Activated T-cell treated with anti-CD3 and anti-CD28 coated beads, Interleukin-2, amount 50 U/mL, for 1 hour (primary cell): ENCODE measurements around the gene CPEB3.
"Not testable (repeated sequence)": the region's sequence is repeated elsewhere in the genome, so short reads cannot be mapped to it uniquely, and the experiment has no call there.

ENCODE experiments used
- DNase-seq: peaks from one replicate; pipeline ENCODE4 v3.0.0-alpha.2; 2020

Gene CPEB3

GRCh38 chr10:92290837-92291615, at the start of gene CPEB3, which contains the start of gene MARCHF5:
CPEB3 (minus strand) TSS chr10:92291078; CDS start chr10:92240350, 50,728 bp downstream.
MARCHF5 (plus strand) TSS chr10:92291167; CDS start chr10:92291495, 328 bp downstream.
- DNase-seq = peak; percentile 89

- DNase-seq = not testable (repeated sequence)
Measured at GRCh38 chr10:92329927-92330326, 39.0 kb upstream of the CPEB3 start.

- DNase-seq = no peak
Measured at GRCh38 chr10:92328993-92329392, 38.1 kb upstream of the CPEB3 start.

- DNase-seq = no peak
Measured at GRCh38 chr10:92327445-92328433, 36.9 kb upstream of the CPEB3 start.

- no peak for DNase-seq
Measured at GRCh38 chr10:92323079-92323478, 32.2 kb upstream of the CPEB3 start.

- no peak for DNase-seq
Measured at GRCh38 chr10:92316610-92317009, 25.7 kb upstream of the CPEB3 start.

GRCh38 chr10:92313750-92314149, 22.9 kb upstream of the CPEB3 start:
- DNase-seq = no peak

GRCh38 chr10:92309272-92309671, 18.4 kb upstream of the CPEB3 start:
- no peak for DNase-seq

GRCh38 chr10:92305133-92306072, 14.5 kb upstream of the CPEB3 start:
- no peak for DNase-seq

GRCh38 chr10:92304061-92304460, 13.2 kb upstream of the CPEB3 start:
- no peak for DNase-seq

GRCh38 chr10:92303096-92303495, 12.2 kb upstream of the CPEB3 start:
- DNase-seq = no peak

GRCh38 chr10:92298487-92298886, 7.6 kb upstream of the CPEB3 start:
- no peak for DNase-seq

GRCh38 chr10:92291921-92292845, 1.3 kb upstream of the CPEB3 start:
- DNase-seq = peak; percentile 45

- no peak for DNase-seq
Measured at GRCh38 chr10:92291616-92291865, 663 bp upstream of the CPEB3 start.

GRCh38 chr10:92290076-92290836, 622 bp downstream of the CPEB3 start:
- DNase-seq = no peak

- DNase-seq = no peak
Measured at GRCh38 chr10:92284112-92284704, 6.7 kb downstream of the CPEB3 start.

- DNase-seq = no peak
Measured at GRCh38 chr10:92278996-92279696, 11.7 kb downstream of the CPEB3 start.

- no peak for DNase-seq
Measured at GRCh38 chr10:92274071-92274470, 16.8 kb downstream of the CPEB3 start.

- DNase-seq = no peak
Measured at GRCh38 chr10:92268748-92269147, 22.1 kb downstream of the CPEB3 start.

GRCh38 chr10:92267343-92267742, 23.5 kb downstream of the CPEB3 start:
- DNase-seq = no peak
